Inflammatory macrophage treated with lipopolysaccharide for 1 hour (primary cell): ENCODE results near the gene GMPS.
"Not testable (repeated sequence)": the region's sequence is repeated elsewhere in the genome, so short reads cannot be mapped to it uniquely, and the experiment has no call there.

Source experiments
- DNase-seq, 2 donors: peaks; one replicate each; pipeline ENCODE4 v3.0.0-alpha.2; 2020 to 2022

The GMPS gene

GRCh38 chr3:155872904-155873646 lies 2.6 kb downstream of the GMPS start:
- peak; percentile 44 to 62 for DNase-seq

GRCh38 chr3:155876037-155876436 lies 5.6 kb downstream of the GMPS start:
- no peak for DNase-seq

GRCh38 chr3:155876503-155876902 lies 6.1 kb downstream of the GMPS start:
- no peak for DNase-seq

GRCh38 chr3:155880286-155880685 lies 9.8 kb downstream of the GMPS start:
- DNase-seq: no peak

- no peak for DNase-seq
Measured at GRCh38 chr3:155884292-155884691, 13.8 kb downstream of the GMPS start.

GRCh38 chr3:155885292-155885691 lies 14.8 kb downstream of the GMPS start:
- DNase-seq: no peak

GRCh38 chr3:155886348-155886747 lies 15.9 kb downstream of the GMPS start:
- DNase-seq: not testable (repeated sequence)

- no peak for DNase-seq
Measured at GRCh38 chr3:155886915-155887314, 16.5 kb downstream of the GMPS start.

GRCh38 chr3:155889212-155889611 lies 18.8 kb downstream of the GMPS start:
- DNase-seq: no peak

GRCh38 chr3:155889952-155890351 lies 19.5 kb downstream of the GMPS start:
- DNase-seq: no peak

- DNase-seq: no peak
Measured at GRCh38 chr3:155890671-155891190, 20.3 kb downstream of the GMPS start.

- no peak for DNase-seq
Measured at GRCh38 chr3:155891321-155891720, 20.9 kb downstream of the GMPS start.

- DNase-seq: no peak
Measured at GRCh38 chr3:155895379-155895900, 25.0 kb downstream of the GMPS start.

GRCh38 chr3:155906900-155907299 lies 36.5 kb downstream of the GMPS start:
- no peak for DNase-seq

GRCh38 chr3:155908086-155908485 lies 37.6 kb downstream of the GMPS start:
- no peak for DNase-seq

- no peak for DNase-seq
Measured at GRCh38 chr3:155908605-155909004, 38.2 kb downstream of the GMPS start.

GRCh38 chr3:155912090-155912489 lies 41.6 kb downstream of the GMPS start:
- DNase-seq: no peak

- DNase-seq: no peak
Measured at GRCh38 chr3:155912579-155913190, 42.2 kb downstream of the GMPS start.

GRCh38 chr3:155917781-155918180 lies 47.3 kb downstream of the GMPS start:
- peak in 1 of 2 donors; percentile 2 for DNase-seq

- DNase-seq: no peak
Measured at GRCh38 chr3:155919728-155920127, 49.3 kb downstream of the GMPS start.

GRCh38 chr3:155921486-155921885 lies 51.0 kb downstream of the GMPS start:
- no peak for DNase-seq

- no peak for DNase-seq
Measured at GRCh38 chr3:155934230-155934629, 63.8 kb downstream of the GMPS start.

- DNase-seq: no peak
Measured at GRCh38 chr3:155938409-155938808, 68.0 kb downstream of the GMPS start.

GRCh38 chr3:155941354-155941753 lies 70.9 kb downstream of the GMPS start:
- no peak for DNase-seq
